ENCODE measurements around the gene HECW1.

The HECW1 gene

GRCh38 chr7:43459019-43459337, 346.5 kb downstream of the HECW1 start:
- ChIA-PET POLR2A (no interaction called here), CTCF (interaction anchor here (7.4 kb wide), 1 partner anchor 17 kb away, joined by 66 read pairs; no protein-coding TSS in a partner anchor)
- DNase-seq: no peak
- no peaks in the 10 kb centered on the region for H3K36me3 ChIP-seq (ENCODE audit: control insufficient read depth in 4 of 4, insufficient read depth in 4 of 4, low read length in 3 of 4)
- no peak overlapping the region for H3K27ac ChIP-seq (ENCODE audit: insufficient read depth in 1 of 2, low read depth in 1 of 2, low read length in 2 of 2, poor library complexity in 1 of 2, severe bottlenecking in 2 of 2)
- WGBS (ENCODE audit: insufficient coverage): 84% methylated on average over 4 of the region's 4 CpGs
- H3K4me1 ChIP-seq (ENCODE audit: control extremely low read depth in 1 of 4, control insufficient read depth in 4 of 4, insufficient read depth in 4 of 4, low read length in 3 of 4): no peaks in the 10 kb centered on the region
- no peak overlapping the region for H3K4me3 ChIP-seq (ENCODE audit: control insufficient read depth in 1 of 7, extremely low read depth in 1 of 7, insufficient read depth in 4 of 7, low read depth in 2 of 7, low read length in 6 of 7)
- H3K27me3 ChIP-seq (replicated peaks in 2 of 5; ENCODE audit: control insufficient read depth in 4 of 5, insufficient read depth in 5 of 5, low read length in 4 of 5): peaks cover 0 to 1% (median 0%) of the 10 kb centered on the region in 5 experiments
- H3K9me3 ChIP-seq (ENCODE audit: control extremely low read depth in 1 of 5, control insufficient read depth in 4 of 5, insufficient read depth in 2 of 5, low read depth in 1 of 5, low read length in 4 of 5): no peaks in the 10 kb centered on the region

- Histone ChIP-seq H3K4me1 (ENCODE audit: control extremely low read depth in 1 of 4, control insufficient read depth in 4 of 4, insufficient read depth in 4 of 4, low read length in 3 of 4) (peaks cover 0 to 4% (median under 1%) of the 10 kb centered on the region in 4 experiments), H3K36me3 (ENCODE audit: control insufficient read depth in 4 of 4, insufficient read depth in 4 of 4, low read length in 3 of 4) (no peaks in the 10 kb centered on the region), H3K27ac (ENCODE audit: insufficient read depth in 1 of 2, low read depth in 1 of 2, low read length in 2 of 2, poor library complexity in 1 of 2, severe bottlenecking in 2 of 2) (no peak overlapping the region), H3K4me3 (ENCODE audit: control insufficient read depth in 1 of 7, extremely low read depth in 1 of 7, insufficient read depth in 4 of 7, low read depth in 2 of 7, low read length in 6 of 7) (no peak overlapping the region), H3K27me3 (replicated peaks in 2 of 5; ENCODE audit: control insufficient read depth in 4 of 5, insufficient read depth in 5 of 5, low read length in 4 of 5) (peaks cover 0 to 1% (median 0%) of the 10 kb centered on the region in 5 experiments), H3K9me3 (ENCODE audit: control extremely low read depth in 1 of 5, control insufficient read depth in 4 of 5, insufficient read depth in 2 of 5, low read depth in 1 of 5, low read length in 4 of 5) (no peaks in the 10 kb centered on the region)
- 96% methylated on average over 4 of the region's 8 CpGs for WGBS (ENCODE audit: insufficient coverage)
- POLR2A ChIA-PET: no interaction called here
- CTCF ChIA-PET: interaction anchor here (1.2 to 1.6 kb wide), 2 partner anchors 18 to 21 kb away, joined by 3 to 5 read pairs; no protein-coding TSS in a partner anchor
- DNase-seq: no peak
Measured at GRCh38 chr7:43460733-43461348, 348.4 kb downstream of the HECW1 start.

- Histone ChIP-seq H3K4me3 (ENCODE audit: control insufficient read depth in 1 of 7, extremely low read depth in 1 of 7, insufficient read depth in 4 of 7, low read depth in 2 of 7, low read length in 6 of 7) (no peak overlapping the region), H3K4me1 (ENCODE audit: control extremely low read depth in 1 of 4, control insufficient read depth in 4 of 4, insufficient read depth in 4 of 4, low read length in 3 of 4) (peaks cover 0 to 6% (median under 1%) of the 10 kb centered on the region in 4 experiments), H3K27ac (ENCODE audit: insufficient read depth in 1 of 2, low read depth in 1 of 2, low read length in 2 of 2, poor library complexity in 1 of 2, severe bottlenecking in 2 of 2) (no peak overlapping the region), H3K27me3 (replicated peaks in 2 of 5; ENCODE audit: control insufficient read depth in 4 of 5, insufficient read depth in 5 of 5, low read length in 4 of 5) (peaks cover 0 to 1% (median 0%) of the 10 kb centered on the region in 5 experiments), H3K36me3 (ENCODE audit: control insufficient read depth in 4 of 4, insufficient read depth in 4 of 4, low read length in 3 of 4) (no peaks in the 10 kb centered on the region), H3K9me3 (ENCODE audit: control extremely low read depth in 1 of 5, control insufficient read depth in 4 of 5, insufficient read depth in 2 of 5, low read depth in 1 of 5, low read length in 4 of 5) (no peaks in the 10 kb centered on the region)
- no peak for DNase-seq
- ChIA-PET POLR2A (no interaction called here), CTCF (interaction anchor here (1.6 kb wide), 1 partner anchor 22 kb away, joined by 5 read pairs; no protein-coding TSS in a partner anchor)
- WGBS (ENCODE audit: insufficient coverage): 92% methylated on average over 4 of the region's 5 CpGs
Measured at GRCh38 chr7:43461349-43462024, 349.0 kb downstream of the HECW1 start.

- DNase-seq: no peak
- Histone ChIP-seq H3K4me1 (ENCODE audit: control extremely low read depth in 1 of 4, control insufficient read depth in 4 of 4, insufficient read depth in 4 of 4, low read length in 3 of 4) (peaks cover 0 to 6% (median under 1%) of the 10 kb centered on the region in 4 experiments), H3K9me3 (ENCODE audit: control extremely low read depth in 1 of 5, control insufficient read depth in 4 of 5, insufficient read depth in 2 of 5, low read depth in 1 of 5, low read length in 4 of 5) (no peaks in the 10 kb centered on the region), H3K36me3 (ENCODE audit: control insufficient read depth in 4 of 4, insufficient read depth in 4 of 4, low read length in 3 of 4) (no peaks in the 10 kb centered on the region), H3K4me3 (ENCODE audit: control insufficient read depth in 1 of 7, extremely low read depth in 1 of 7, insufficient read depth in 4 of 7, low read depth in 2 of 7, low read length in 6 of 7) (no peak overlapping the region), H3K27me3 (replicated peaks in 2 of 5; ENCODE audit: control insufficient read depth in 4 of 5, insufficient read depth in 5 of 5, low read length in 4 of 5) (peaks cover 0 to 1% (median 0%) of the 10 kb centered on the region in 5 experiments), H3K27ac (ENCODE audit: insufficient read depth in 1 of 2, low read depth in 1 of 2, low read length in 2 of 2, poor library complexity in 1 of 2, severe bottlenecking in 2 of 2) (no peak overlapping the region)
- no CpG with 5 or more reads among the region's 1 CpG for WGBS (ENCODE audit: insufficient coverage)
- POLR2A ChIA-PET: no interaction called here
- CTCF ChIA-PET: interaction anchor here (0.5 to 2.2 kb wide), 2 partner anchors 8 to 522 kb away, joined by 3 to 9 read pairs; no protein-coding TSS in a partner anchor
Measured at GRCh38 chr7:43462836-43463235, 350.4 kb downstream of the HECW1 start.

GRCh38 chr7:43463401-43463980, 351.0 kb downstream of the HECW1 start:
- Histone ChIP-seq H3K4me1 (ENCODE audit: control extremely low read depth in 1 of 4, control insufficient read depth in 4 of 4, insufficient read depth in 4 of 4, low read length in 3 of 4) (peaks cover 0 to 6% (median under 1%) of the 10 kb centered on the region in 4 experiments), H3K27me3 (replicated peaks in 2 of 5; ENCODE audit: control insufficient read depth in 4 of 5, insufficient read depth in 5 of 5, low read length in 4 of 5) (peaks cover 0 to 1% (median 0%) of the 10 kb centered on the region in 5 experiments), H3K9me3 (ENCODE audit: control extremely low read depth in 1 of 5, control insufficient read depth in 4 of 5, insufficient read depth in 2 of 5, low read depth in 1 of 5, low read length in 4 of 5) (no peaks in the 10 kb centered on the region), H3K27ac (ENCODE audit: insufficient read depth in 1 of 2, low read depth in 1 of 2, low read length in 2 of 2, poor library complexity in 1 of 2, severe bottlenecking in 2 of 2) (no peak overlapping the region), H3K4me3 (ENCODE audit: control insufficient read depth in 1 of 7, extremely low read depth in 1 of 7, insufficient read depth in 4 of 7, low read depth in 2 of 7, low read length in 6 of 7) (no peak overlapping the region), H3K36me3 (ENCODE audit: control insufficient read depth in 4 of 4, insufficient read depth in 4 of 4, low read length in 3 of 4) (no peaks in the 10 kb centered on the region)
- CTCF ChIA-PET: interaction anchor here (1.0 to 2.2 kb wide), 2 partner anchors 9 to 121 kb away, joined by 3 to 9 read pairs; no protein-coding TSS in a partner anchor
- no peak for DNase-seq
- POLR2A ChIA-PET: no interaction called here
- WGBS (ENCODE audit: insufficient coverage): 100% methylated on average over 3 of the region's 8 CpGs

- CTCF ChIA-PET: no interaction called here
- H3K36me3 ChIP-seq (ENCODE audit: control insufficient read depth in 4 of 4, insufficient read depth in 4 of 4, low read length in 3 of 4): no peaks in the 10 kb centered on the region
- WGBS (ENCODE audit: insufficient coverage): 93% methylated on average over 5 of the region's 11 CpGs
Measured at GRCh38 chr7:43465581-43466554, 353.4 kb downstream of the HECW1 start.

More at GRCh38 chr7:43465581-43466554, 353.4 kb downstream of the HECW1 start:
- peaks cover 0 to 2% (median 0%) of the 10 kb centered on the region in 5 experiments for H3K27me3 ChIP-seq (replicated peaks in 2 of 5; ENCODE audit: control insufficient read depth in 4 of 5, insufficient read depth in 5 of 5, low read length in 4 of 5)
- no peaks in the 10 kb centered on the region for H3K9me3 ChIP-seq (ENCODE audit: control extremely low read depth in 1 of 5, control insufficient read depth in 4 of 5, insufficient read depth in 2 of 5, low read depth in 1 of 5, low read length in 4 of 5)
- no peak overlapping the region for H3K27ac ChIP-seq (ENCODE audit: insufficient read depth in 1 of 2, low read depth in 1 of 2, low read length in 2 of 2, poor library complexity in 1 of 2, severe bottlenecking in 2 of 2)
- peaks cover 0 to 6% (median under 1%) of the 10 kb centered on the region in 4 experiments for H3K4me1 ChIP-seq (ENCODE audit: control extremely low read depth in 1 of 4, control insufficient read depth in 4 of 4, insufficient read depth in 4 of 4, low read length in 3 of 4)
- POLR2A ChIA-PET: no interaction called here
- no peak overlapping the region for H3K4me3 ChIP-seq (ENCODE audit: control insufficient read depth in 1 of 7, extremely low read depth in 1 of 7, insufficient read depth in 4 of 7, low read depth in 2 of 7, low read length in 6 of 7)
- peak; percentile 29 to 71 (median 71) for DNase-seq

Measured in common myeloid progenitor, CD34-positive (primary cell).